ENCODE measurements around the gene LILRA6. TPM values are rescaled to one million over a fixed set of nuclear protein-coding genes. Genes with fewer than 3 reads are reported as not detected.

LILRA6 gene
- total RNA-seq, 1 experiment from 2014 or later, result not detected

GRCh38 chr19:54193011-54193410, 49.6 kb downstream of the LILRA6 start:
- intact Hi-C loops (cut with micrococcal nuclease), result no loop called here
- peaks cover 10 to 16% of the 10 kb centered on the region in 2 experiments for H3K36me3 ChIP-seq (ENCODE audit: control insufficient read depth in 1 of 2, insufficient read depth in 2 of 2, low read length in 2 of 2)
- no peak overlapping the region for H3K4me3 ChIP-seq (replicated peaks in 1 of 2; ENCODE audit: low read depth in 1 of 2, low read length in 2 of 2)
- ChIA-PET CTCF (no interaction called here), POLR2A (interaction anchor here (2.7 to 7.0 kb wide), 2 partner anchors 8 to 17 kb away, joined by 9 to 126 read pairs; partner anchors contain the start of gene RPS9), RAD21 (ENCODE audit: low non-redundant PET in 1 of 2, low total read pairs in 2 of 2, uncharacterized antibody in 2 of 2, unreplicated experiment in 2 of 2) (no interaction called here)
- H3K4me2 ChIP-seq (ENCODE audit: low read length), result no peak overlapping the region
- TF ChIP-seq ELF1 (IDR thresholded peaks at IDR 0.05; ENCODE audit: borderline replicate concordance, low read depth), result no peak
- no peak for TF ChIP-seq ZFX (IDR thresholded peaks at IDR 0.05)
- TF ChIP-seq POLR2A (IDR thresholded peaks at IDR 0.05; ENCODE audit: borderline replicate concordance, extremely low read depth, insufficient read depth, insufficient read length), result no peak
- no peak for TF ChIP-seq CEBPB (IDR thresholded peaks at IDR 0.05; ENCODE audit: low read depth)
- no peak for TF ChIP-seq JUND (IDR thresholded peaks at IDR 0.05)
- TF ChIP-seq ZBTB33 (IDR thresholded peaks at IDR 0.05; ENCODE audit: extremely low read depth, insufficient replicate concordance, low read length), result no peak
- TF ChIP-seq YY1 (IDR thresholded peaks at IDR 0.05; ENCODE audit: extremely low read depth, insufficient replicate concordance, low read depth, low read length), result no peak
- no peak for TF ChIP-seq ZNF274 (IDR thresholded peaks at IDR 0.05; ENCODE audit: low read depth, low read length)
- no peak for TF ChIP-seq EZH2phosphoT487 (IDR thresholded peaks at IDR 0.05; ENCODE audit: borderline replicate concordance)
- no peak for TF ChIP-seq EZH2 (IDR thresholded peaks at IDR 0.05)
- no peak for TF ChIP-seq ATF3 (IDR thresholded peaks at IDR 0.05)
- TF ChIP-seq EGR1 (IDR thresholded peaks at IDR 0.05; ENCODE audit: low read depth), result no peak
- no peak overlapping the region for H3K9ac ChIP-seq (ENCODE audit: low read length)
- peaks cover 36% of the 10 kb centered on the region for H3K79me2 ChIP-seq (ENCODE audit: insufficient read depth, low read length)
- H2AFZ ChIP-seq (ENCODE audit: low read depth, low read length, poor library complexity, severe bottlenecking), result no peak overlapping the region
- ATAC-seq, result no peak
- H3K9me2 ChIP-seq (ENCODE audit: insufficient read depth), result no peaks in the 10 kb centered on the region
- H3K4me1 ChIP-seq (ENCODE audit: control insufficient read depth in 1 of 2, insufficient read depth in 2 of 2, low read length in 2 of 2), result peaks cover 11 to 18% of the 10 kb centered on the region in 2 experiments
- peak overlapping the region; percentile 100; the same call in 1 of the 2 replicates for H3K27ac ChIP-seq (ENCODE audit: low read depth, low read length)
- no peaks in the 10 kb centered on the region for H3K27me3 ChIP-seq (ENCODE audit: insufficient read depth, low read length)
- no peaks in the 10 kb centered on the region for H3K9me3 ChIP-seq (ENCODE audit: control insufficient read depth in 1 of 2, insufficient read depth in 1 of 2, low read depth in 1 of 2, low read length in 2 of 2)
- H4K20me1 ChIP-seq (ENCODE audit: insufficient read depth), result no peaks in the 10 kb centered on the region
- no TSS peak for BruUV-seq (replicated peaks)
- DNase-seq (ENCODE audit: low read depth, low spot score), result no peak

Measured in HCT116 (cell line).